Neuronal stem cell (in vitro differentiated cells): Measurements from ENCODE around the gene TBC1D16.

Source experiments
- DNase-seq: peaks from one replicate; pipeline ENCODE4 v3.0.0-alpha.2; 2013; ENCODE audit warnings: low spot score
- H2AFZ ChIP-seq: one replicate; pipeline ENCODE4 v1.6.1; 2013; ENCODE audit warnings: mild to moderate bottlenecking, low read length, inconsistent platforms
- H2AK5ac ChIP-seq: 2 replicates; pipeline ENCODE4 v1.6.1; 2013; ENCODE audit warnings: low read depth, mild to moderate bottlenecking, inconsistent platforms, low read length, moderate library complexity, mixed read lengths
- H2BK120ac ChIP-seq: 2 replicates; pipeline ENCODE4 v1.6.1; 2013; ENCODE audit warnings: low read depth, mild to moderate bottlenecking, inconsistent platforms, low read length, moderate library complexity, mixed read lengths
- H2BK12ac ChIP-seq: one replicate; pipeline ENCODE4 v1.6.1; 2013; ENCODE audit warnings: low read length, inconsistent platforms
- H2BK15ac ChIP-seq: 2 replicates; pipeline ENCODE4 v1.6.1; 2013; ENCODE audit warnings: mild to moderate bottlenecking, low read length, inconsistent platforms, mixed read lengths
- H2BK5ac ChIP-seq: one replicate; pipeline ENCODE4 v1.6.1; 2013; ENCODE audit warnings: inconsistent platforms, mild to moderate bottlenecking, low read length, moderate library complexity
- H3K14ac ChIP-seq: one replicate; pipeline ENCODE4 v1.6.1; 2013; ENCODE audit warnings: low read length, inconsistent platforms
- H3K18ac ChIP-seq: 2 replicates; pipeline ENCODE4 v1.6.1; 2013; ENCODE audit warnings: low read length, inconsistent platforms
- H3K23ac ChIP-seq: 2 replicates; pipeline ENCODE4 v1.6.1; 2013; ENCODE audit warnings: low read depth, mild to moderate bottlenecking, mixed read lengths, low read length, inconsistent platforms; ENCODE audit not compliant: poor library complexity
- H3K27ac ChIP-seq: replicated peaks from 3 replicates; pipeline ENCODE4 v1.5.1; 2013; ENCODE audit warnings: low read length, inconsistent platforms
- H3K27me3 ChIP-seq, 3 experiments: 2 replicates each; pipeline ENCODE4 v1.6.1; 2013; ENCODE audit warnings: low read length in 3 of 3, mild to moderate bottlenecking in 2 of 3, inconsistent platforms in 1 of 3, low read depth in 1 of 3, mixed read lengths in 1 of 3, moderate library complexity in 1 of 3; ENCODE audit not compliant: control insufficient read depth in 3 of 3, insufficient read depth in 3 of 3
- H3K36me3 ChIP-seq, 2 donors: replicated peaks in 1 of 2; 2 replicates each; pipeline ENCODE4 v1.6.1; 2013; ENCODE audit warnings: low read length in 2 of 2; ENCODE audit not compliant: control insufficient read depth in 2 of 2, insufficient read depth in 2 of 2
- H3K4ac ChIP-seq: 2 replicates; pipeline ENCODE4 v1.6.1; 2013; ENCODE audit warnings: inconsistent platforms, mild to moderate bottlenecking, low read length, moderate library complexity
- H3K4me1 ChIP-seq, 2 donors: 1 replicate in 1 of 2; 2 replicates in 1 of 2; pipeline ENCODE4 v1.6.1; 2013; ENCODE audit warnings: low read length in 2 of 2, low read depth in 1 of 2; ENCODE audit not compliant: control insufficient read depth in 2 of 2, insufficient read depth in 1 of 2
- H3K4me2 ChIP-seq: one replicate; pipeline ENCODE4 v1.6.1; 2013; ENCODE audit warnings: mild to moderate bottlenecking, low read length, inconsistent platforms; ENCODE audit not compliant: insufficient read depth, poor library complexity, severe bottlenecking
- H3K4me3 ChIP-seq, 2 donors: 2 replicates each; pipeline ENCODE4 v1.5.1; 2013; ENCODE audit warnings: low read length in 2 of 2, mild to moderate bottlenecking in 2 of 2, inconsistent platforms in 1 of 2, moderate library complexity in 1 of 2
- H3K79me1 ChIP-seq: one replicate; pipeline ENCODE4 v1.6.1; 2013; ENCODE audit warnings: low read depth, mild to moderate bottlenecking, inconsistent platforms, low read length, moderate library complexity
- H3K9ac ChIP-seq: one replicate; pipeline ENCODE4 v1.6.1; 2013; ENCODE audit warnings: mild to moderate bottlenecking, low read depth, low read length, inconsistent platforms; ENCODE audit not compliant: poor library complexity
- H3K9me3 ChIP-seq, 2 donors: replicated peaks in 1 of 2; 2 replicates each; pipeline versions ENCODE3 to v1.6.1; 2013; ENCODE audit warnings: low read length in 2 of 2, mild to moderate bottlenecking in 2 of 2, inconsistent platforms in 1 of 2, low read depth in 1 of 2, mixed read lengths in 1 of 2, moderate library complexity in 1 of 2; ENCODE audit not compliant: control insufficient read depth in 2 of 2, insufficient read depth in 1 of 2
- H4K8ac ChIP-seq: one replicate; pipeline ENCODE4 v1.6.1; 2013; ENCODE audit warnings: low read depth, mild to moderate bottlenecking, inconsistent platforms, low read length, moderate library complexity
- H4K91ac ChIP-seq: one replicate; pipeline ENCODE4 v1.6.1; 2013; ENCODE audit warnings: low read length, low read depth, mild to moderate bottlenecking, inconsistent platforms; ENCODE audit not compliant: poor library complexity
- WGBS, 2 donors: extraction: QIAGEN DNeasy Blood & Tissue Kit; methylation state at CpG; one replicate each; pipeline ENCODE4 v1.1.7; 2013; ENCODE audit warnings: missing lambda C conversion rate in 2 of 2, mixed read lengths in 1 of 2; ENCODE audit not compliant: insufficient read length in 2 of 2, insufficient replicate concordance in 1 of 2; ENCODE audit errors: extremely low coverage in 2 of 2; 5-methylcytosine and 5-hydroxymethylcytosine counted together

TBC1D16 gene

DNA sequence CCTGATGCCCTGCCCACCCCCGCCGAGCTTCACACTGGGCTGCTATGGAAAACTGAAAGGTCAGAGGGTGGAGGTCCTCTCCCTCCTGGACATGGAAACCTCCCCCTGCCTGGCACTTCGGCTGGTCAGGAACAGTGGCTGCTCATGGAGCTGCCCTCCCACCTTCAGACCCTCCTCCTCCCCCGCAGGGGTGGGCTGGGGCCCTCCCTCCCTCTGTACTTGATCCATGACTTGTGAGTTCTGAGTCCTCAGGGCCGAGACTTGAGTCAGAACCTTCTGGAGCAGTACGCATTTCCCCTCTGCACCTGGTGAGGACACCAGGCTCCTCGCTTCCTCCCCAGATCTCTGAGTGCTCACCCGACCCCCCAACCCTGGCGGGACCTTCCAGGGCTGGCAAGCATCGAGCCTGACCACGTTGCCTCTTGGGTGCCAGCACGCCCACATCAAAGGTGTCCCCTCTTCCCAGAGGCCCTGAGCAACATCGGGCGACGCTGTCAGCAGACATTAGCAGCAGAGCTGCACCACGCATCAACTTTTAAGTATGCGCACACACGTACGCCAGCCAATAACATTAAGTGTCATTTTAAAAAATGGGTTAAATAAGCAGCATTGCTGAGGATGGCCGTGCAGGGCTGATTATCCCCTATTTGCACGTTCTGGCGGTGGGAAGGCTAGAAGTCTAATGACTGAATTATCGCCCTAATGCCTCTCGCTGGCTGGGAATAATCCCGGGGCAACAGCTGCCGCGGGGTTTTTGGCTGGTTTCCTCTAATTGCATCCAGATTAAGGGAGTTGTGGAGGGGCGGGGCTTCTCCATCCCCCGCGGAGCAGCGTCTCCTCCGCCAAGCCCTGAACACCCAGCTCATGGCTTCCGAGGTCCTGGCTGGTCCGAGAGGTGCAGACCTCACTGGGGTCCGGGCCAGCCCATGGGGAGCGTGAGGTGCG, 98.0 kb downstream of the TBC1D16 start:
- Histone ChIP-seq H3K4ac (no peak overlapping the region), H3K9ac (no peak overlapping the region)

DNA sequence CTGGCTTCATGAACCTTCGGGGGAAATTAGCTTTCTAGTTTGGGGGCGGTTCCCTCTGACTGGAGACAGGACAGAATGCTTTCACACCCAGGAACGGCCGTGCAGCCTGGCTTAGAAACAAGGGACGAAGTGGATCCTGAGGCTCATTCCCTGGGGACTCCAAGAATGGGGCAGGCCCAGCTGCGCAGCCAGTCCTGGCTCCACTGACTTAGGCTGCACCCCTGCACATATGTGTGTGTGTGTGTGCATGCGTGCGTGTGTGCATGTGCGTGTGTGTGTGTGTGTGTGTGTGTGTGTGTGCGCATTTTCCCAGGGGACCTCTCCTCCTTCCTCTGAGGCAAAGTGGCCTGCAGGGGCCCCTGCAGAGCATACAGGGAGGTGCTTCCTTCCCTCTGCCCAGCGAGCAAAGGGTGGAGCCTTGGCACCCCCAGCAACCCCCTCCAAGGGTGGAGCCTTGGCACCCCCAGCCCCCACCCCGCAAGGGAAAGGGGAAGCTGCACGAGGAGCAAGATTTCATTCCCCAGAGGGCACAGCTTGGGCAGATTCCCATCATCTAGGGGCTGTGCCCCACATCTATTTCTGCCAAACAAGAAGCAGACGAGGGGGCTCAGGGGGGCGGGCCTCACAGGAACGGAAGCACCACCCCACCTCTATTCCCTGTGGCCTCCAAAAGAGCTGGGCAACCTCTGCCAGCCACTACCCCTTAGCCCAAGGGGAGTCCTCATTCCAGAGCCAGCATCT, 98.9 kb downstream of the TBC1D16 start:
- Histone ChIP-seq H2BK15ac (no peak overlapping the region), H3K36me3 (peaks cover 9 to 41% of the 10 kb centered on the region in 2 donors), H3K9me3 (no peaks in the 10 kb centered on the region), H2BK120ac (no peak overlapping the region), H2BK5ac (no peak overlapping the region), H3K4me3 (no peak overlapping the region), H3K27ac (no peak overlapping the region), H3K9ac (peak overlapping the region; percentile 45), H3K4me2 (no peak overlapping the region), H3K23ac (no peak overlapping the region), H3K4me1 (peaks cover 0 to 13% of the 10 kb centered on the region in 2 donors), H4K8ac (no peak overlapping the region), H4K91ac (no peak overlapping the region), H2AFZ (no peak overlapping the region), H3K27me3 (no peaks in the 10 kb centered on the region), H3K14ac (no peak overlapping the region), H3K18ac (peak overlapping the region; percentile 35), H2BK12ac (no peak overlapping the region), H3K79me1 (peaks cover 2% of the 10 kb centered on the region), H2AK5ac (peak overlapping the region; percentile 26), H3K4ac (no peak overlapping the region)
- DNase-seq: no peak
- no CpG with 5 or more reads among the region's 16 CpGs for WGBS, 2 donors

More for the DNA sequence above, 98.0 kb downstream of the TBC1D16 start:
- H3K4me3 ChIP-seq: no peak overlapping the region
- no peak overlapping the region for H2AFZ ChIP-seq
- no peaks in the 10 kb centered on the region for H3K9me3 ChIP-seq
- peak overlapping the region; percentile 1 for H2AK5ac ChIP-seq
- no peak overlapping the region for H2BK5ac ChIP-seq
- H3K27me3 ChIP-seq: no peaks in the 10 kb centered on the region
- peak overlapping the region; percentile 32 for H3K14ac ChIP-seq
- H3K79me1 ChIP-seq: peaks cover 2% of the 10 kb centered on the region
- no peak overlapping the region for H3K27ac ChIP-seq
- no CpG with 5 or more reads among the region's 37 CpGs for WGBS, 2 donors
- H2BK120ac ChIP-seq: no peak overlapping the region
- H4K8ac ChIP-seq: peak overlapping the region; percentile 29
- no peak overlapping the region for H2BK12ac ChIP-seq
- H3K18ac ChIP-seq: peak overlapping the region; percentile 82
- H3K36me3 ChIP-seq: peaks cover 13 to 49% of the 10 kb centered on the region in 2 donors
- H3K4me1 ChIP-seq: peaks cover 0 to 14% of the 10 kb centered on the region in 2 donors
- H4K91ac ChIP-seq: no peak overlapping the region
- H2BK15ac ChIP-seq: no peak overlapping the region
- H3K23ac ChIP-seq: peak overlapping the region; percentile 45
- no peak overlapping the region for H3K4me2 ChIP-seq
- no peak for DNase-seq

DNA sequence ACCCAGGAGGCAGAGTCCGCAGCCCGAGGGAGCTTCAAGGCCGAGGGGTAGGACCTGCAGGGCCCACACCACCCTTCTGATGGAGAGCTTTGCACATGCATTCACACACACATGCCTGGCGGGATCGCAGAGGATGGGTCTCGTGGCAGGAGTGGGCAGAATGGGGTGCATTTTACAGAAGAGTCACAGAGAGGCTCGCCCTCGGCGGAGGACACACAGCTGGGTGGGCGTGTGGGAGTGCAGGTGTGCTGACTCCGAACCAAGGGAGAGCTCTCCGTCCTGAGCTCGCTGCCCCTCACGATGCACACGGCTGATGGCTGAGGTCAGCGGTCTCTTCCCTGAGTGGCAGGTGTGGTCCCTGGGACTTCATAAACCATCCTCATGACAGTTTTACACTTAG, 99.6 kb downstream of the TBC1D16 start:
- Histone ChIP-seq H3K4me3 (no peak overlapping the region), H4K8ac (no peak overlapping the region), H3K27ac (no peak overlapping the region), H3K36me3 (peaks cover 9 to 35% of the 10 kb centered on the region in 2 donors), H2AK5ac (no peak overlapping the region), H2BK5ac (no peak overlapping the region), H3K4me1 (peaks cover 3 to 19% of the 10 kb centered on the region in 2 donors), H3K27me3 (peaks cover 0 to 2% (median 0%) of the 10 kb centered on the region in 3 experiments), H3K18ac (no peak overlapping the region), H2AFZ (no peak overlapping the region), H2BK120ac (no peak overlapping the region), H4K91ac (no peak overlapping the region), H2BK15ac (no peak overlapping the region), H3K23ac (peak overlapping the region; percentile 1), H3K4me2 (no peak overlapping the region), H3K14ac (no peak overlapping the region), H3K79me1 (no peaks in the 10 kb centered on the region), H3K9ac (no peak overlapping the region), H2BK12ac (no peak overlapping the region), H3K9me3 (no peaks in the 10 kb centered on the region), H3K4ac (no peak overlapping the region)
- DNase-seq: no peak
- WGBS, 2 donors: no CpG with 5 or more reads among the region's 16 CpGs
